Neural cell (in vitro differentiated cells): ENCODE measurements around the gene PIM3. TPM values are rescaled to one million over a fixed set of nuclear protein-coding genes. Genes with fewer than 3 reads are reported as not detected.

Experiments
- H2AFZ ChIP-seq: fragments of 200-600, 300-800 bp; sonication (generic), shearing (Covaris generic); 2 replicates; pipeline ENCODE4 v1.6.0; 2014; ENCODE audit warnings: low read depth, mild to moderate bottlenecking, antibody characterized with exemption, low read length, moderate library complexity
- H3F3A ChIP-seq: fragments of 200-600 bp; shearing (Covaris generic); 2 replicates; pipeline ENCODE4 v1.6.1; 2016; ENCODE audit warnings: mild to moderate bottlenecking, moderate library complexity, mixed read lengths, antibody characterized with exemption, low read length; ENCODE audit not compliant: insufficient read depth, poor library complexity, severe bottlenecking
- H3K27ac ChIP-seq: fragments of 200-600, 300-800 bp; sonication (generic), shearing (Covaris generic); 2 replicates; pipeline ENCODE4 v1.5.1; 2014; ENCODE audit warnings: mild to moderate bottlenecking, low read length, moderate library complexity
- H3K27me3 ChIP-seq: fragments of 300-800, 200-600 bp; sonication (generic), shearing (Covaris generic); 2 replicates; pipeline ENCODE4 v1.6.0; 2014; ENCODE audit warnings: mild to moderate bottlenecking, low read depth, low read length, moderate library complexity; ENCODE audit not compliant: insufficient read depth
- H3K36me3 ChIP-seq: fragments of 300-800, 200-600 bp; sonication (generic), shearing (Covaris generic); 2 replicates; pipeline ENCODE4 v1.5.1; 2014; ENCODE audit warnings: mild to moderate bottlenecking, antibody characterized with exemption, low read length, moderate library complexity; ENCODE audit not compliant: insufficient read depth
- H3K4me2 ChIP-seq: fragments of 300-800, 200-600 bp; sonication (generic), shearing (Covaris generic); 2 replicates; pipeline ENCODE4 v1.6.0; 2014; ENCODE audit warnings: mild to moderate bottlenecking, low read length
- H3K4me3 ChIP-seq: fragments of 300-800, 200-600 bp; sonication (generic), shearing (Covaris generic); 2 replicates; pipeline ENCODE4 v1.5.1; 2014; ENCODE audit warnings: mild to moderate bottlenecking, low read length, moderate library complexity
- H3K79me2 ChIP-seq: fragments of 200-600 bp; shearing (Covaris generic); replicated peaks from 2 replicates; pipeline ENCODE4 v1.6.0; 2014; ENCODE audit warnings: mild to moderate bottlenecking, low read length, moderate library complexity; ENCODE audit not compliant: insufficient read depth
- H3K9ac ChIP-seq: fragments of 300-800, 200-600 bp; sonication (generic), shearing (Covaris generic); 2 replicates; pipeline ENCODE4 v1.6.1; 2016; ENCODE audit warnings: mild to moderate bottlenecking, low read length, mixed read lengths
- H3K9me2 ChIP-seq: fragments of 200-600 bp; shearing (Covaris generic); 2 replicates; pipeline ENCODE4 v1.6.1; 2016; ENCODE audit warnings: mild to moderate bottlenecking, low read length, mixed read lengths; ENCODE audit not compliant: insufficient read depth
- H3K9me3 ChIP-seq: fragments of 200-600, 300-800 bp; sonication (generic), shearing (Covaris generic); 2 replicates; pipeline ENCODE4 v1.6.1; 2016; ENCODE audit warnings: mild to moderate bottlenecking, mixed run types, low read length, moderate library complexity, mixed read lengths
- H4K20me1 ChIP-seq: fragments of 200-600 bp; shearing (Covaris generic); 2 replicates; pipeline ENCODE4 v1.6.1; 2016; ENCODE audit warnings: mild to moderate bottlenecking, mixed run types; ENCODE audit not compliant: insufficient read depth
- EZH2 ChIP-seq: fragments of 200-600, 300-800 bp; shearing (Covaris generic), sonication (generic); IDR thresholded peaks from 2 replicates; pipeline ENCODE4 v1.6.1; 2014; ENCODE audit warnings: antibody characterized with exemption, low read length, borderline replicate concordance, mild to moderate bottlenecking; ENCODE audit not compliant: insufficient read depth, poor library complexity, severe bottlenecking
- MXI1 ChIP-seq: fragments of 450-650 bp; conservative IDR thresholded peaks from 2 replicates; pipeline ENCODE4 v1.6.1; 2014; ENCODE audit warnings: antibody characterized with exemption, mild to moderate bottlenecking; ENCODE audit not compliant: poor library complexity, severe bottlenecking
- POLR2AphosphoS5 ChIP-seq: IDR thresholded peaks from 2 replicates; pipeline ENCODE4 v1.6.1; 2012
- RAD21 ChIP-seq: fragments of 450-650 bp; conservative IDR thresholded peaks from 2 replicates; pipeline ENCODE4 v1.6.1; 2014; ENCODE audit warnings: antibody characterized with exemption, mild to moderate bottlenecking, moderate library complexity
- SMC3 ChIP-seq: fragments of 450-650 bp; conservative IDR thresholded peaks from 2 replicates; pipeline ENCODE4 v1.6.1; 2014; ENCODE audit warnings: antibody characterized with exemption, mild to moderate bottlenecking, moderate library complexity; ENCODE audit not compliant: poor library complexity
- TAF1 ChIP-seq: IDR thresholded peaks from 2 replicates; pipeline ENCODE4 v1.6.1; 2012; ENCODE audit warnings: low read depth
- polyA plus RNA-seq: library from polyadenylated mRNA; depleted of rRNA; stranded (reverse); fragments of >200 nt; gene quantifications from 2 replicates; pipeline ENCODE4 v1.2.3, GENCODE V29; 2014
- small RNA-seq, 3 experiments: library from RNA; depleted of rRNA; stranded (forward); fragments of <200 nt; gene quantifications; one replicate each; pipeline ENCODE3, GENCODE V24; 2012
- TF ChIP-seq, protein P1 (sequence below): fragments of 450-650 bp; IDR thresholded peaks from 2 replicates; pipeline ENCODE4 v1.5.1; 2014; ENCODE audit warnings: antibody characterized with exemption, mild to moderate bottlenecking, moderate library complexity; ENCODE audit not compliant: poor library complexity, severe bottlenecking

Gene PIM3
- polyA plus RNA-seq, 1 donor from 2014 or later, result 28.7 TPM

DNA sequence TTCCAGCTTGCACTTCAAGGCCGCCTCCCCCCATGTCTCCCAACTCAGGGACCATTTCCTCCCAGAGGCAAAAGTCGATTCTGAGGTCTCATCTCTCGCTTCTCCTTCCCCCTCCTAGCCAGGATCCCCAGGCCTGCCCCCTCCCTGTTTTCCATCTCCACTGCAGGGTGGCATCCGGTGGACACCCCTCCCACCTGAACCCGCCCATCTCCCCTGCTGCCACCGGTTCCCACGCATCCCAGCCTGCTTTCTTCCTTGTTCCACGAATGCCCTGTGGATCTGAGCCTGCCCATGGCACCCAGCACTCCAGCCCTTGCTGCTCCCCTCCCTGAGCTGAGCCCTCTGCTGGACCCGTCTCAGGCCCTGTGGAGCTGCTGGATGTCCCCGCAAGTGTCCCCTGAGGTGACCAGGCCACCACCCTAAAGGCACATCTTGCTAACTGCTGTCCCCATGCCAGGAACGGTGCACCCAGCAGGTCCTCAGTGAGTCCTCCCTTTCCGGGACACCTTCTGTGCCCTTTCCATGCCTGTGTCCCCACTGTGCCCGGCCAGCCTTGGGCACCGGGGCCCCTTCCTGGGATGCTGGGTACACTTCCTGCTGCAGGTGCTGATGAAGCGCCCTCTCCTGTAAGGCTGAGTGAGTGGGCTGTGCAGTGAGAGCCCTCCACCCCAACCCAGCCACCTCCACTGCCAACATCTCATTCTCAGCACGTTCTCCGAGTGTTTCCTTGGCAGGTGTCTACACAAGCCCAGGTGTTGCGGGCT, 51.1 kb downstream of the PIM3 start:
- Histone ChIP-seq H3K9me2 (no peaks in the 10 kb centered on the region), H3K4me2 (no peak overlapping the region), H3K9ac (no peak overlapping the region), H3F3A (no peaks in the 10 kb centered on the region), H3K79me2 (no peaks in the 10 kb centered on the region), H2AFZ (no peak overlapping the region), H3K36me3 (no peaks in the 10 kb centered on the region), H3K4me3 (no peak overlapping the region), H3K9me3 (no peaks in the 10 kb centered on the region), H3K27ac (no peak overlapping the region), H4K20me1 (no peaks in the 10 kb centered on the region), H3K27me3 (peaks cover 48% of the 10 kb centered on the region)
- TF ChIP-seq RAD21 (no peak), POLR2AphosphoS5 (no peak), EZH2 (no peak), TAF1 (no peak), SMC3 (no peak), MXI1 (no peak)
- TF ChIP-seq, protein P1, sequence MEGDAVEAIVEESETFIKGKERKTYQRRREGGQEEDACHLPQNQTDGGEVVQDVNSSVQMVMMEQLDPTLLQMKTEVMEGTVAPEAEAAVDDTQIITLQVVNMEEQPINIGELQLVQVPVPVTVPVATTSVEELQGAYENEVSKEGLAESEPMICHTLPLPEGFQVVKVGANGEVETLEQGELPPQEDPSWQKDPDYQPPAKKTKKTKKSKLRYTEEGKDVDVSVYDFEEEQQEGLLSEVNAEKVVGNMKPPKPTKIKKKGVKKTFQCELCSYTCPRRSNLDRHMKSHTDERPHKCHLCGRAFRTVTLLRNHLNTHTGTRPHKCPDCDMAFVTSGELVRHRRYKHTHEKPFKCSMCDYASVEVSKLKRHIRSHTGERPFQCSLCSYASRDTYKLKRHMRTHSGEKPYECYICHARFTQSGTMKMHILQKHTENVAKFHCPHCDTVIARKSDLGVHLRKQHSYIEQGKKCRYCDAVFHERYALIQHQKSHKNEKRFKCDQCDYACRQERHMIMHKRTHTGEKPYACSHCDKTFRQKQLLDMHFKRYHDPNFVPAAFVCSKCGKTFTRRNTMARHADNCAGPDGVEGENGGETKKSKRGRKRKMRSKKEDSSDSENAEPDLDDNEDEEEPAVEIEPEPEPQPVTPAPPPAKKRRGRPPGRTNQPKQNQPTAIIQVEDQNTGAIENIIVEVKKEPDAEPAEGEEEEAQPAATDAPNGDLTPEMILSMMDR, result no peak

DNA sequence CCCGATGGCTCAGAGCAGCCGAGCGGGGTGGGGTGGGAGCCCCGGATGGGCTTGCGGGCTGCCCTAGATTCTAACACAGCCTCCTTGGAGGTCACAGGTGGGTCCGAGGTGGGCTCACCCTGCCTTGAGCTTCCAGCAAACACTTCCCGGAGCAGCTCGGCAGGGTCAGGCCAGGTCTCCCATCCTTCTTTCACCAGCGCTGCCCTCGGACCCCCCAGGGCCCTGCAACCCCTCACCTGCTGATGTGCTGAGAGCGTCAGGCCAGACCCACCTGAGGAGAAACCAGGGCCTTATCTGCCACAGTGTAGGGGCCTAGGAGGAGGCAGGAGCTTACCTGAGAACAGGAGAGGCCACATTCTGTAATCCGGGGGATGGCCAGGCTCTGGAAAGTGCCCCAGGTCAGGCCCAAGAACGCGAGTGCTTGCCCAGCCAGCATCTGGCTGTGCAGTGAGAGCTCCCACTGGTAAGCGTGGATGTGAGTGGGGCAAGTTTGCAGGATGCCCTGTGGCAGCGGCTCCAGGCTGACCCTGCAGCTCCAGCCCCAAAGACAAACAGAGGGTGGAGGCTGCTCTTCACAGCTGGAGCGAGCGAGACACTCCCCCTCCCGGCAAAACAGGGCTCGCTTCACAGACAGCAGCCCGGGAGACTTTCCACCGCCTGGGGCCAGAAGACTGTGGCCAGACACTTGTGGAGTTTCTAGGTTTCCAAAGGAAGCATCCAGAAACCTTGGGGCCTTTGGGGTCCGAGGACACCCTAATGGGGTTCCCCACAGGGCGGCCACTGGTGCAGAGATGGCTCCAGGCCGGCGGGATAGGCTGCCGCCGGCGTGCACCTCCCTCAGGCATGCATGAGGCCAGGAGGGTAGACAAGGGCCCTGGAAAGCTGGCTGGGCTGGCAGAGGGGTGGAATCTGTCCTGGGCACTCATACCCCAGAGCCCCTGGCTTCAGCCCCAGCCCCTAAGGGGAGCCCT, 51.9 kb downstream of the PIM3 start, which contains the start of gene IL17REL:
IL17REL (minus strand) TSS at position 555 of the 971 bp plus-strand sequence; CDS start at position 436, 119 bp downstream.
- H2AFZ ChIP-seq, result no peak within 1 kb of the TSS
- peaks cover 54% of the 10 kb centered on the region for H3K27me3 ChIP-seq
- H3K4me2 ChIP-seq, result no peak within 1 kb of the TSS
- H3K9me2 ChIP-seq, result no peaks in the 10 kb centered on the region
- H4K20me1 ChIP-seq, result no peaks in the 10 kb centered on the region
- no peak within 1 kb of the TSS for H3K9ac ChIP-seq
- TF ChIP-seq TAF1 (no peak), RAD21 (no peak)
- TF ChIP-seq, protein P1, result no peak
- H3K36me3 ChIP-seq, result no peaks in the 10 kb centered on the region
- no peak within 1 kb of the TSS for H3K27ac ChIP-seq
- no peaks in the 10 kb centered on the region for H3F3A ChIP-seq
- no peaks in the 10 kb centered on the region for H3K9me3 ChIP-seq
- H3K4me3 ChIP-seq, result no peak within 1 kb of the TSS
- no peaks in the 10 kb centered on the region for H3K79me2 ChIP-seq

Small RNAs within 50 kb of the gene (small RNA-seq; reads per million reads assigned to genes)
- gene MIR6821, result 0 reads per million in 3 experiments

Other genes starting within 250 kb of the PIM3 start
- gene BRD1, start 132.9 kb upstream of the PIM3 start, polyA plus RNA-seq, result 79.3 and 92.1 TPM in 2 replicates
- 15.0 and 17.8 TPM in 2 replicates for gene ZBED4, start 106.9 kb upstream of the PIM3 start, polyA plus RNA-seq
- 12.5 and 14.3 TPM in 2 replicates for gene ALG12, start 42.3 kb upstream of the PIM3 start, polyA plus RNA-seq
- gene CRELD2, start 42.1 kb upstream of the PIM3 start, polyA plus RNA-seq, result 83.2 and 97.3 TPM in 2 replicates
- not detected in 2 replicates for gene IL17REL, start 52.0 kb downstream of the PIM3 start, polyA plus RNA-seq
- not detected in 2 replicates for gene TTLL8, start 97.5 kb downstream of the PIM3 start, polyA plus RNA-seq
- not detected in 2 replicates for gene MLC1, start 124.7 kb downstream of the PIM3 start, polyA plus RNA-seq
- not detected in 2 replicates for gene MOV10L1, start 129.2 kb downstream of the PIM3 start, polyA plus RNA-seq
- 3.4 and 6.4 TPM in 2 replicates for gene PANX2, start 210.0 kb downstream of the PIM3 start, polyA plus RNA-seq
- 31.8 and 37.9 TPM in 2 replicates for gene TRABD, start 225.1 kb downstream of the PIM3 start, polyA plus RNA-seq
- 42.0 and 54.2 TPM in 2 replicates for gene SELENOO, start 240.2 kb downstream of the PIM3 start, polyA plus RNA-seq